OCI-LY1 (cell line): Measurements from ENCODE around the gene YIF1B.

Source experiments
- H2AFZ ChIP-seq: fragments of 200-600 bp; sonication (generic), shearing (Covaris generic); 2 replicates; pipeline ENCODE4 v1.6.0; 2014; ENCODE audit warnings: antibody characterized with exemption, mild to moderate bottlenecking, low read length
- H3F3A ChIP-seq: fragments of 200-600 bp; sonication (generic), shearing (Covaris generic); 2 replicates; pipeline ENCODE4 v1.6.0; 2014; ENCODE audit warnings: mild to moderate bottlenecking, antibody characterized with exemption, low read length, moderate library complexity; ENCODE audit not compliant: insufficient read depth
- H3K27ac ChIP-seq: fragments of 200-600 bp; sonication (generic); 2 replicates; pipeline ENCODE4 v1.5.1; 2014; ENCODE audit warnings: low read length, mixed run types, mild to moderate bottlenecking, low read depth; ENCODE audit not compliant: poor library complexity, severe bottlenecking
- H3K27me3 ChIP-seq: fragments of 200-600 bp; sonication (generic); 2 replicates; pipeline ENCODE4 v1.6.0; 2014; ENCODE audit warnings: antibody characterized with exemption, mild to moderate bottlenecking, low read length, moderate library complexity; ENCODE audit not compliant: insufficient read depth
- H3K36me3 ChIP-seq: fragments of 200-600 bp; sonication (generic); 2 replicates; pipeline ENCODE4 v1.6.1; 2014; ENCODE audit warnings: mild to moderate bottlenecking, antibody characterized with exemption, low read length, moderate library complexity, mixed read lengths; ENCODE audit not compliant: insufficient read depth
- H3K4me1 ChIP-seq: fragments of 200-600 bp; sonication (generic); 2 replicates; pipeline ENCODE4 v1.5.1; 2014; ENCODE audit warnings: mild to moderate bottlenecking, low read length, moderate library complexity; ENCODE audit not compliant: insufficient read depth, severe bottlenecking
- H3K4me2 ChIP-seq: fragments of 200-600 bp; sonication (generic), shearing (Covaris generic); 2 replicates; pipeline ENCODE4 v1.6.1; 2014; ENCODE audit warnings: low read length
- H3K4me3 ChIP-seq: fragments of 200-600 bp; sonication (generic); 2 replicates; pipeline ENCODE4 v1.5.1; 2014; ENCODE audit warnings: low read length, low read depth, mild to moderate bottlenecking, mixed read lengths; ENCODE audit not compliant: poor library complexity, severe bottlenecking
- H3K79me2 ChIP-seq: fragments of 200-600 bp; shearing (Covaris generic); 2 replicates; pipeline ENCODE4 v1.6.1; 2016; ENCODE audit warnings: mixed run types, low read length, mixed read lengths; ENCODE audit not compliant: insufficient read depth
- H3K9ac ChIP-seq: fragments of 200-600 bp; sonication (generic), shearing (Covaris generic); 2 replicates; pipeline ENCODE4 v1.6.1; 2014; ENCODE audit warnings: mild to moderate bottlenecking, low read length, mixed read lengths
- H3K9me2 ChIP-seq: fragments of 200-600 bp; sonication (generic), shearing (Covaris generic); 2 replicates; pipeline ENCODE4 v1.6.1; 2014; ENCODE audit warnings: low read depth, mild to moderate bottlenecking, low read length, mixed read lengths
- H3K9me3 ChIP-seq: fragments of 200-600 bp; shearing (Covaris generic); 2 replicates; pipeline ENCODE4 v1.6.1; 2014; ENCODE audit warnings: low read length, mixed read lengths
- H4K20me1 ChIP-seq: fragments of 200-600 bp; sonication (generic), shearing (Covaris generic); 2 replicates; pipeline ENCODE4 v1.6.0; 2016; ENCODE audit warnings: mild to moderate bottlenecking, low read length; ENCODE audit not compliant: insufficient read depth
- EZH2 ChIP-seq: fragments of 200-600 bp; sonication (generic), shearing (Covaris generic); IDR thresholded peaks from 2 replicates; pipeline ENCODE4 v1.8.0; 2017; ENCODE audit warnings: borderline replicate concordance, mixed run types, mild to moderate bottlenecking, antibody characterized with exemption, low read length, moderate library complexity, mixed read lengths
- TF ChIP-seq, protein P1 (sequence below): fragments of 200-600 bp; sonication (generic), shearing (Covaris generic); IDR thresholded peaks from 2 replicates; pipeline ENCODE4 v1.5.1; 2017; ENCODE audit warnings: mild to moderate bottlenecking, antibody characterized with exemption, low read length, moderate library complexity, mixed read lengths

Gene YIF1B

DNA sequence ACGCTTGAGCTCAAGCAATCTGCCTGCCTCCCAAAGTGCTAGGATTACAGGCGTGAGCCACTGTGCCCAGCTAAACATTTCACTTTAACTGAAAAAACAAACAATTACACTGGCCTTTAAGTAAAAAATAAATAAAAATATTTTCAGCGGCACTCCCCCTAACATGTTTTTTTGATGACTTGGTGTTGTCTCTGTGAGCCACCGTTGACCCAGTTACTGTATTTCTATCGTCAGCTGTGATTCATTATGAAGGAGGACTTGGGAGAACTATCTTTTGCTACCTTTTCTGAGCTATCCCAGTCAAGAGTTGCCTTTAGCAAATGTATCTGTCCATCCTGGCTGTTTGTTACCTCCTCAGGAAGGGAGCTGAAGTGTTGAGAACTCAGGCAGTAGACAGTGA is 30.2 kb downstream of the YIF1B start:
- 0 out of 2 replicates have a peak, but pooled peaks cover 5% of the 10 kb centered on the region for H3K79me2 ChIP-seq
- H3F3A ChIP-seq: no peaks in the 10 kb centered on the region
- peaks cover 19% of the 10 kb centered on the region for H3K4me1 ChIP-seq
- no peaks in the 10 kb centered on the region for H3K27me3 ChIP-seq
- no peak overlapping the region for H2AFZ ChIP-seq
- no peaks in the 10 kb centered on the region for H4K20me1 ChIP-seq
- no peak overlapping the region for H3K4me2 ChIP-seq
- no peak for TF ChIP-seq EZH2
- TF ChIP-seq, protein P1, sequence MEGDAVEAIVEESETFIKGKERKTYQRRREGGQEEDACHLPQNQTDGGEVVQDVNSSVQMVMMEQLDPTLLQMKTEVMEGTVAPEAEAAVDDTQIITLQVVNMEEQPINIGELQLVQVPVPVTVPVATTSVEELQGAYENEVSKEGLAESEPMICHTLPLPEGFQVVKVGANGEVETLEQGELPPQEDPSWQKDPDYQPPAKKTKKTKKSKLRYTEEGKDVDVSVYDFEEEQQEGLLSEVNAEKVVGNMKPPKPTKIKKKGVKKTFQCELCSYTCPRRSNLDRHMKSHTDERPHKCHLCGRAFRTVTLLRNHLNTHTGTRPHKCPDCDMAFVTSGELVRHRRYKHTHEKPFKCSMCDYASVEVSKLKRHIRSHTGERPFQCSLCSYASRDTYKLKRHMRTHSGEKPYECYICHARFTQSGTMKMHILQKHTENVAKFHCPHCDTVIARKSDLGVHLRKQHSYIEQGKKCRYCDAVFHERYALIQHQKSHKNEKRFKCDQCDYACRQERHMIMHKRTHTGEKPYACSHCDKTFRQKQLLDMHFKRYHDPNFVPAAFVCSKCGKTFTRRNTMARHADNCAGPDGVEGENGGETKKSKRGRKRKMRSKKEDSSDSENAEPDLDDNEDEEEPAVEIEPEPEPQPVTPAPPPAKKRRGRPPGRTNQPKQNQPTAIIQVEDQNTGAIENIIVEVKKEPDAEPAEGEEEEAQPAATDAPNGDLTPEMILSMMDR: no peak
- H3K4me3 ChIP-seq: no peak overlapping the region
- H3K9me2 ChIP-seq: no peaks in the 10 kb centered on the region
- H3K27ac ChIP-seq: no peak overlapping the region
- H3K9ac ChIP-seq: no peak overlapping the region
- peaks cover 55% of the 10 kb centered on the region for H3K36me3 ChIP-seq
- H3K9me3 ChIP-seq: no peaks in the 10 kb centered on the region

DNA sequence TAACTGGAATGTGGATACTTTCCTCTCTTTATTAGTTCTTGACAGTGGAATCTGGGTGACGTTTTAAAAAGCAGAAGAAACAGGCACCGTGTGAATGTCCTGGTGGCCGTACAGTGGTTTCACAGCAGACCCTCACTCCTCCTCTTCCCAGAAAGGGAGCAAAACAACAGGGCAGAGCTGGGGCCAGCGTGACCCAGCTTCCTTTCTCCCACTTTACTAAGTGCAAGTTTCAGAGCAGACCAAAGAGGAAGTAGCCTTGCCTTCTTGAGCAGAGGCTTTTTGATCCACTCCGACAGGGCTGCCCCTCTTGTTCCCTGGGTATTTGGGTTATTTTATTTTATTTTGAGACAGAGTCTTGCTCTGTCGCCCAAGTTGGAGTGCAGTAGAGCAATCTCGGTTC is 31.3 kb downstream of the YIF1B start:
- H3K9me3 ChIP-seq: no peaks in the 10 kb centered on the region
- no peaks in the 10 kb centered on the region for H3K27me3 ChIP-seq
- H3K9ac ChIP-seq: no peak overlapping the region; the same call in 1 of the 2 replicates
- TF ChIP-seq EZH2: no peak
- TF ChIP-seq, protein P1: no peak
- no peaks in the 10 kb centered on the region for H3F3A ChIP-seq
- H3K4me2 ChIP-seq: no peak overlapping the region
- H3K36me3 ChIP-seq: peaks cover 48% of the 10 kb centered on the region
- H3K4me1 ChIP-seq: peaks cover 30% of the 10 kb centered on the region
- H3K9me2 ChIP-seq: no peaks in the 10 kb centered on the region
- H3K4me3 ChIP-seq: no peak overlapping the region
- H4K20me1 ChIP-seq: no peaks in the 10 kb centered on the region
- 0 out of 2 replicates have a peak, but pooled peaks cover 5% of the 10 kb centered on the region for H3K79me2 ChIP-seq
- peak overlapping the region; percentile 65 for H3K27ac ChIP-seq
- no peak overlapping the region for H2AFZ ChIP-seq

DNA sequence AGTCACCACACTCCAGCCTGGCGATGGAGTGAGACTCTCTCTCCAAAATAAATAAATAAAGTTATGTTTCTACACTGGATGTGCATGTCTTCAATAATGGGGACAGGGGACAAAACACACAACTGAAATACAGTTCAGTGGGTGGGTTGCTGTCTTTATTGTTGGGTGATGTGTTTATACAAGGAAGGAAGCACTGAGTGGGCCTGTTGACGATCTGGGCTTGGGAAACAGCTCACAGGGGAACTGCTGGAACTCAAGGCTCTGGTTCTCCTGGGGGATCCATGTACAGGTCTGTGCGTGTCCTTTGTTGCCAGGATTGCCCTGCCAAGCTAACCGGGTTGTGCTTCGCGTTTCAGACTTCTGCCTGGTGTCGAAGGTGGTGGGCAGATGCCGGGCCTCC is 32.5 kb downstream of the YIF1B start:
- TF ChIP-seq EZH2: no peak
- TF ChIP-seq, protein P1: no peak
- H3K4me1 ChIP-seq: peaks cover 30% of the 10 kb centered on the region
- no peaks in the 10 kb centered on the region for H3K9me2 ChIP-seq
- H3K4me2 ChIP-seq: no peak overlapping the region
- no peaks in the 10 kb centered on the region for H3K27me3 ChIP-seq
- no peak overlapping the region for H2AFZ ChIP-seq
- no peaks in the 10 kb centered on the region for H3F3A ChIP-seq
- H3K9ac ChIP-seq: no peak overlapping the region
- H3K9me3 ChIP-seq: no peaks in the 10 kb centered on the region
- H3K79me2 ChIP-seq: 0 out of 2 replicates have a peak, but pooled peaks cover 5% of the 10 kb centered on the region
- H3K4me3 ChIP-seq: no peak overlapping the region
- no peaks in the 10 kb centered on the region for H4K20me1 ChIP-seq
- no peak overlapping the region for H3K27ac ChIP-seq
- H3K36me3 ChIP-seq: peaks cover 37% of the 10 kb centered on the region
